ENCODE measurements around the gene SCGB3A1.

The SCGB3A1 gene

GRCh38 chr5:180593446-180594206, 2.3 kb upstream of the SCGB3A1 start:
- H3K27ac ChIP-seq: peak overlapping the region; percentile 96; the same call in 1 of the 2 replicates
- TF ChIP-seq ZFX (IDR thresholded peaks at IDR 0.05) (no peak), CTCF (conservative IDR thresholded peaks at IDR 0.05) (no peak)

- no peak overlapping the region for H3K27ac ChIP-seq
Observed at GRCh38 chr5:180592176-180592575, 877 bp upstream of the SCGB3A1 start.

GRCh38 chr5:180590543-180591310, 572 bp downstream of the SCGB3A1 start:
- peak overlapping the region; percentile 24; the same call in 1 of the 2 replicates for H3K27ac ChIP-seq
- TF ChIP-seq ZFX (IDR thresholded peaks at IDR 0.05) (no peak), CTCF (conservative IDR thresholded peaks at IDR 0.05) (no peak)

More at GRCh38 chr5:180592176-180592575, 877 bp upstream of the SCGB3A1 start:
- no peak for TF ChIP-seq CTCF (conservative IDR thresholded peaks at IDR 0.05)

- peak overlapping the region; percentile 24; the same call in 1 of the 2 replicates for H3K27ac ChIP-seq
Observed at GRCh38 chr5:180589771-180590542, 1.3 kb downstream of the SCGB3A1 start.

GRCh38 chr5:180586870-180587269, 4.4 kb downstream of the SCGB3A1 start:
- no peak overlapping the region for H3K27ac ChIP-seq
- TF ChIP-seq ZFX (IDR thresholded peaks at IDR 0.05) (no peak), CTCF (conservative IDR thresholded peaks at IDR 0.05) (no peak)

More at GRCh38 chr5:180589771-180590542, 1.3 kb downstream of the SCGB3A1 start:
- TF ChIP-seq ZFX (IDR thresholded peaks at IDR 0.05): no peak
- TF ChIP-seq CTCF (conservative IDR thresholded peaks at IDR 0.05): no peak

GRCh38 chr5:180586204-180586603, 5.1 kb downstream of the SCGB3A1 start:
- no peak overlapping the region for H3K27ac ChIP-seq
- TF ChIP-seq ZFX (IDR thresholded peaks at IDR 0.05) (no peak), CTCF (conservative IDR thresholded peaks at IDR 0.05) (no peak)

Data from C4-2B (cell line).